KMS-11 (cell line): ENCODE data around the gene INHBC.
A peak's percentile ranks its signal among the peaks of the same experiment; 100 is the strongest.

Experiments
- H2AFZ ChIP-seq: fragments of 200-600 bp; sonication (generic); 2 replicates; pipeline ENCODE4 v1.6.1; 2016; ENCODE audit warnings: antibody characterized with exemption, mixed run types, low read depth
- H3K27ac ChIP-seq: fragments of 200-600 bp; sonication (generic); 2 replicates; pipeline ENCODE4 v1.6.1; 2016; ENCODE audit warnings: mild to moderate bottlenecking, mixed run types
- H3K27me3 ChIP-seq: fragments of 200-600 bp; sonication (generic); 2 replicates; pipeline ENCODE4 v1.6.1; 2017; ENCODE audit warnings: mild to moderate bottlenecking, low read depth, mixed run types, moderate library complexity; ENCODE audit not compliant: insufficient read depth
- H3K36me3 ChIP-seq: fragments of 200-600 bp; sonication (generic); 2 replicates; pipeline ENCODE4 v1.6.1; 2017; ENCODE audit warnings: mild to moderate bottlenecking, mixed run types; ENCODE audit not compliant: insufficient read depth
- H3K4me1 ChIP-seq: fragments of 200-600 bp; sonication (generic); 2 replicates; pipeline ENCODE4 v1.6.1; 2016; ENCODE audit warnings: mild to moderate bottlenecking, low read depth, mixed run types; ENCODE audit not compliant: poor library complexity, severe bottlenecking
- H3K4me2 ChIP-seq: fragments of 200-600 bp; sonication (generic); 2 replicates; pipeline ENCODE4 v1.7.0; 2016; ENCODE audit warnings: mild to moderate bottlenecking, mixed run types
- H3K4me3 ChIP-seq: fragments of 200-600 bp; sonication (generic); IDR thresholded peaks from 2 replicates; pipeline ENCODE4 v1.6.1; 2017; ENCODE audit warnings: low read depth, low read length, mixed read lengths; ENCODE audit not compliant: insufficient read depth
- H3K79me2 ChIP-seq: fragments of 200-600 bp; sonication (generic); 2 replicates; pipeline ENCODE4 v1.6.1; 2016; ENCODE audit warnings: low read depth, mixed run types; ENCODE audit not compliant: insufficient read depth
- H3K9ac ChIP-seq: fragments of 200-600 bp; sonication (generic); 2 replicates; pipeline ENCODE4 v1.6.1; 2016; ENCODE audit warnings: mild to moderate bottlenecking, mixed run types
- H4K20me1 ChIP-seq: fragments of 200-600 bp; sonication (generic); 2 replicates; pipeline ENCODE4 v1.6.1; 2016; ENCODE audit warnings: mild to moderate bottlenecking, mixed run types; ENCODE audit not compliant: insufficient read depth
- CTCF ChIP-seq: fragments of 200-600 bp; sonication (generic); conservative IDR thresholded peaks from 2 replicates; pipeline ENCODE4 v1.6.1; 2017; ENCODE audit warnings: low read depth, mild to moderate bottlenecking, antibody characterized with exemption, low read length, moderate library complexity, mixed read lengths

Gene INHBC

GRCh38 chr12:57450057-57450456 lies 15.5 kb downstream of the INHBC start:
- Histone ChIP-seq H3K27ac (no peak overlapping the region), H3K4me2 (no peak overlapping the region), H3K79me2 (no peaks in the 10 kb centered on the region), H3K27me3 (no peaks in the 10 kb centered on the region), H3K4me1 (peaks cover 30% of the 10 kb centered on the region), H3K9ac (no peak overlapping the region), H4K20me1 (no peaks in the 10 kb centered on the region), H3K36me3 (no peaks in the 10 kb centered on the region), H2AFZ (no peak overlapping the region), H3K4me3 (no peak overlapping the region)
- TF ChIP-seq CTCF, result no peak

- no peak overlapping the region for H3K9ac ChIP-seq
- peaks cover 39% of the 10 kb centered on the region for H3K4me1 ChIP-seq
- H3K4me2 ChIP-seq, result no peak overlapping the region
Measured at GRCh38 chr12:57451233-57451778, 16.7 kb downstream of the INHBC start.

GRCh38 chr12:57452181-57452936 lies 17.8 kb downstream of the INHBC start:
- Histone ChIP-seq H3K79me2 (no peaks in the 10 kb centered on the region), H2AFZ (peak overlapping the region; percentile 35; the same call in 1 of the 2 replicates), H4K20me1 (no peaks in the 10 kb centered on the region), H3K4me1 (peaks cover 49% of the 10 kb centered on the region), H3K27me3 (no peaks in the 10 kb centered on the region), H3K27ac (no peak overlapping the region), H3K9ac (no peak overlapping the region), H3K36me3 (no peaks in the 10 kb centered on the region), H3K4me3 (no peak overlapping the region), H3K4me2 (peak overlapping the region; percentile 10; the same call in 1 of the 2 replicates)
- no peak for TF ChIP-seq CTCF

More at GRCh38 chr12:57451233-57451778, 16.7 kb downstream of the INHBC start:
- Histone ChIP-seq H4K20me1 (no peaks in the 10 kb centered on the region), H3K27ac (no peak overlapping the region), H3K36me3 (no peaks in the 10 kb centered on the region), H3K27me3 (no peaks in the 10 kb centered on the region), H2AFZ (no peak overlapping the region), H3K4me3 (no peak overlapping the region), H3K79me2 (no peaks in the 10 kb centered on the region)
- no peak for TF ChIP-seq CTCF

GRCh38 chr12:57452937-57453509 lies 18.4 kb downstream of the INHBC start:
- Histone ChIP-seq H3K27me3 (no peaks in the 10 kb centered on the region), H4K20me1 (no peaks in the 10 kb centered on the region), H3K79me2 (no peaks in the 10 kb centered on the region), H3K4me3 (no peak overlapping the region), H3K36me3 (no peaks in the 10 kb centered on the region), H3K4me2 (peak overlapping the region; percentile 10; the same call in 1 of the 2 replicates), H3K9ac (no peak overlapping the region), H3K4me1 (peaks cover 56% of the 10 kb centered on the region), H2AFZ (peak overlapping the region; percentile 35; the same call in 1 of the 2 replicates), H3K27ac (no peak overlapping the region)
- TF ChIP-seq CTCF, result peak; percentile 99
